ENCODE data around the gene PAK1. TPM values are rescaled to one million over a fixed set of nuclear protein-coding genes. Genes with fewer than 3 reads are reported as not detected.

The PAK1 gene
- total and polyA plus RNA-seq, 2 of the 8 experiments (the other 6 are each of a cell fraction or from before 2014, with no cell fraction given) = 87.7 to 151 TPM

- TF ChIP-seq EP300 (IDR thresholded peaks at IDR 0.05; ENCODE audit: borderline replicate concordance in 1 of 2, low read depth in 2 of 2, low read length in 2 of 2) (no peak), JUN (IDR thresholded peaks at IDR 0.05; ENCODE audit: low read depth, low read length) (no peak), TCF12 (IDR thresholded peaks at IDR 0.05; ENCODE audit: low read depth, low read length) (no peak), ATF3 (IDR thresholded peaks at IDR 0.05; ENCODE audit: insufficient read depth, low read depth, low read length) (no peak)
These were observed 24.1 kb downstream of the PAK1 start (continued) for GRCh38 chr11:77449784-77450183.
